Erythroblast (primary cell): ENCODE measurements around the gene TF.

Source experiments
- GATA1 ChIP-seq: IDR thresholded peaks from 2 replicates; pipeline ENCODE4 v1.6.1; 2011; ENCODE audit warnings: low read depth, mild to moderate bottlenecking, control low read depth, low read length, moderate library complexity
- POLR2A ChIP-seq: IDR thresholded peaks from 2 replicates; pipeline ENCODE4 v1.6.1; 2011; ENCODE audit warnings: mild to moderate bottlenecking, low read length

DNA sequence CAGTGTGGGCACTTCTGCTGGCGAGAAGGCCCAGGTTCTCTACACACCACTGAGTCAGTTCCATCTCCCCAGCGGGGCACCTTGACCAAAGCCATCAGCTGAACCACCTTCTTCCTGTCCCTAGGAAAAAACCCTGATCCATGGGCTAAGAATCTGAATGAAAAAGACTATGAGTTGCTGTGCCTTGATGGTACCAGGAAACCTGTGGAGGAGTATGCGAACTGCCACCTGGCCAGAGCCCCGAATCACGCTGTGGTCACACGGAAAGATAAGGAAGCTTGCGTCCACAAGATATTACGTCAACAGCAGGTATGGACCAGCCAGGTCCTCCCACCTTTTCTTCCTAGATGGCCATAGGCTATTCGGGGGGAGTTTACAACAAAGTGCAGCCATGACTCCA, 29.1 kb downstream of the TF start:
- no peak for TF ChIP-seq POLR2A
- no peak for TF ChIP-seq GATA1
